HG02763 (cell line): ENCODE results near the gene RGS12.

ENCODE experiments used
- ATAC-seq: cut with Tn5 transposase; IDR thresholded peaks from one replicate; pipeline ENCODE4 v1.9.1; 2021; ENCODE audit warnings: mild to moderate bottlenecking, moderate library complexity; ENCODE audit not compliant: unreplicated experiment

Gene RGS12, protein sequence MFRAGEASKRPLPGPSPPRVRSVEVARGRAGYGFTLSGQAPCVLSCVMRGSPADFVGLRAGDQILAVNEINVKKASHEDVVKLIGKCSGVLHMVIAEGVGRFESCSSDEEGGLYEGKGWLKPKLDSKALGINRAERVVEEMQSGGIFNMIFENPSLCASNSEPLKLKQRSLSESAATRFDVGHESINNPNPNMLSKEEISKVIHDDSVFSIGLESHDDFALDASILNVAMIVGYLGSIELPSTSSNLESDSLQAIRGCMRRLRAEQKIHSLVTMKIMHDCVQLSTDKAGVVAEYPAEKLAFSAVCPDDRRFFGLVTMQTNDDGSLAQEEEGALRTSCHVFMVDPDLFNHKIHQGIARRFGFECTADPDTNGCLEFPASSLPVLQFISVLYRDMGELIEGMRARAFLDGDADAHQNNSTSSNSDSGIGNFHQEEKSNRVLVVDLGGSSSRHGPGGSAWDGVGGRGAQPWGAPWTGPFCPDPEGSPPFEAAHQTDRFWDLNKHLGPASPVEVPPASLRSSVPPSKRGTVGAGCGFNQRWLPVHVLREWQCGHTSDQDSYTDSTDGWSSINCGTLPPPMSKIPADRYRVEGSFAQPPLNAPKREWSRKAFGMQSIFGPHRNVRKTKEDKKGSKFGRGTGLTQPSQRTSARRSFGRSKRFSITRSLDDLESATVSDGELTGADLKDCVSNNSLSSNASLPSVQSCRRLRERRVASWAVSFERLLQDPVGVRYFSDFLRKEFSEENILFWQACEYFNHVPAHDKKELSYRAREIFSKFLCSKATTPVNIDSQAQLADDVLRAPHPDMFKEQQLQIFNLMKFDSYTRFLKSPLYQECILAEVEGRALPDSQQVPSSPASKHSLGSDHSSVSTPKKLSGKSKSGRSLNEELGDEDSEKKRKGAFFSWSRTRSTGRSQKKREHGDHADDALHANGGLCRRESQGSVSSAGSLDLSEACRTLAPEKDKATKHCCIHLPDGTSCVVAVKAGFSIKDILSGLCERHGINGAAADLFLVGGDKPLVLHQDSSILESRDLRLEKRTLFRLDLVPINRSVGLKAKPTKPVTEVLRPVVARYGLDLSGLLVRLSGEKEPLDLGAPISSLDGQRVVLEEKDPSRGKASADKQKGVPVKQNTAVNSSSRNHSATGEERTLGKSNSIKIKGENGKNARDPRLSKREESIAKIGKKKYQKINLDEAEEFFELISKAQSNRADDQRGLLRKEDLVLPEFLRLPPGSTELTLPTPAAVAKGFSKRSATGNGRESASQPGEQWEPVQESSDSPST (N-terminal part only)

DNA sequence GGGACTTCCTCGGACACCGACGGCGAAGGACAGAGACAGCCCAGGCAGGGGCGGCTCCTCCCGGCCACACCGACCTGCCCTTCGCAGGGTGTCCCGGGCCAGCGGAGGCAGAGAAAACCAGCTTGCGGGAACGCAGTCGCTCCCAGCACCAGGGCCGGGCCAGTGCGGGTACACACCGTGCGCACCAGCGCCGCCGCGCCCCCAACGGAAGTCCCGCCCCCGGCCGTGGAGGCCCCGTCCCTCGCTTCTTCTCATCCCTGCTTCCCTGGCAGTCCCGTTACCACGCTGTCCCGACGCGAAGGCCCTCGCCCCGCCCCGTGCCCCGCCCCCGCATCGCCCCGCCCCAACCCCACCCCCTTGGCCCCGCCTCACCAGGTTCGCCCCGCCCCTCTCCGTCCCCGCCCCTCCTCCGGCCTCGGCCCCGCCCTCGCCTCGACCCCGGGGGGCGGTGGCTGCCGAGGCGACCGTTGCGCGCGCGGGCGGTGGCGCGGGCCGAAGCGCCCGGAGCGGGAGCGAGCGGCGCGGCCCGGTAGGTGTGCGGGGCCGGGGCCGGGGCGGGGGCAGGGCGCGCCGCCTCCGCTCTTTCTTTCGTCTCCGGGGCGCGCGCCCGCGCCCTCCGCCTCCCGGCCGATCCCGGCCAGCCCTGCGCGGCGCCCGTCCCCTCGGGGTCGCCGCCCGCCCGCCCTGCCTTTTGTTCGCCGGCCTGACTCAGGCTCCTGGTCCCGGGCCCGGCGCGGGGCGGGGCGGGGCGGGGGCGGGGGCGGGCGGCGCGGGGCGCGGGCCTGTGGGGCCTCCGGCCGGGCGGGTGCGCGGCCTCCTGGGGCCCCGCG, at the start of gene RGS12:
TSS of gene RGS12 (plus strand) at position 451 of the 830 bp plus-strand sequence. CDS start 23,150 bp downstream, outside the sequence.
- ATAC-seq, result peak; percentile 68

DNA sequence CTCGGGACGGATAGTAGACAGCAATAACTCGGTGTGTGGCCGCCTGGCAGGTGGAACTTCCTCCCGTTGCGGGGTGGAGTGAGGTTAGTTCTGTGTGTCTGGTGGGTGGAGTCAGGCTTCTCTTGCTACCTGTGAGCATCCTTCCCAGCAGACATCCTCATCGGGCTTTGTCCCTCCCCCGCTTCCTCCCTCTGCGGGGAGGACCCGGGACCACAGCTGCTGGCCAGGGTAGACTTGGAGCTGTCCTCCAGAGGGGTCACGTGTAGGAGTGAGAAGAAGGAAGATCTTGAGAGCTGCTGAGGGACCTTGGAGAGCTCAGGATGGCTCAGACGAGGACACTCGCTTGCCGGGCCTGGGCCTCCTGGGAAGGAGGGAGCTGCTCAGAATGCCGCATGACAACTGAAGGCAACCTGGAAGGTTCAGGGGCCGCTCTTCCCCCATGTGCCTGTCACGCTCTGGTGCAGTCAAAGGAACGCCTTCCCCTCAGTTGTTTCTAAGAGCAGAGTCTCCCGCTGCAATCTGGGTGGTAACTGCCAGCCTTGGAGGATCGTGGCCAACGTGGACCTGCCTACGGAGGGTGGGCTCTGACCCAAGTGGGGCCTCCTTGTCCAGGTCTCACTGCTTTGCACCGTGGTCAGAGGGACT, 49.6 kb upstream of the RGS12 start:
- ATAC-seq, result no peak

- no peak for ATAC-seq
These were observed 48.8 kb upstream of the RGS12 start for GRCh38 chr4:3244002-3244401.

DNA sequence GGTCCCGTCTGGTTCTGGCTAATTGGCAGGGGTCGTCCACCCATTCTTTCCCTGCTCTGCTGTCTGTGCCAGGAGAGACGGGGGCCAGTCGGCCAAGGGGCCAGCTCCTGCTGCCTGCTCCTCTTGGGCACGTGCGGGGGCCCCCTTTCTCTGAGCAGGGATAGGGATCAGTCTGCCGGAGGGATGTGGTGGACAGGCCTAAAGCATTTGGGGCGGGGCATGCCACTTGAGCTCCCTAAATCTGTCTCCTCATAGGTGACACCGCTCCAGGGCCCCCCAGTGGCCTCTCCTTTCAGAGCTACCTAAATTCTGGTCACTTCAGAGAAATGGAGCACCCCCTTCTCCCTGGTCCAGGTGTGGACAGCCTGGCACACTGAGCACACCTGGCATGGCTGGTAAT, 48.1 kb upstream of the RGS12 start:
- ATAC-seq, result no peak

GRCh38 chr4:3245676-3246075, 47.1 kb upstream of the RGS12 start:
- ATAC-seq, result no peak

- no peak for ATAC-seq
These were observed 46.1 kb upstream of the RGS12 start for GRCh38 chr4:3246458-3247398.

DNA sequence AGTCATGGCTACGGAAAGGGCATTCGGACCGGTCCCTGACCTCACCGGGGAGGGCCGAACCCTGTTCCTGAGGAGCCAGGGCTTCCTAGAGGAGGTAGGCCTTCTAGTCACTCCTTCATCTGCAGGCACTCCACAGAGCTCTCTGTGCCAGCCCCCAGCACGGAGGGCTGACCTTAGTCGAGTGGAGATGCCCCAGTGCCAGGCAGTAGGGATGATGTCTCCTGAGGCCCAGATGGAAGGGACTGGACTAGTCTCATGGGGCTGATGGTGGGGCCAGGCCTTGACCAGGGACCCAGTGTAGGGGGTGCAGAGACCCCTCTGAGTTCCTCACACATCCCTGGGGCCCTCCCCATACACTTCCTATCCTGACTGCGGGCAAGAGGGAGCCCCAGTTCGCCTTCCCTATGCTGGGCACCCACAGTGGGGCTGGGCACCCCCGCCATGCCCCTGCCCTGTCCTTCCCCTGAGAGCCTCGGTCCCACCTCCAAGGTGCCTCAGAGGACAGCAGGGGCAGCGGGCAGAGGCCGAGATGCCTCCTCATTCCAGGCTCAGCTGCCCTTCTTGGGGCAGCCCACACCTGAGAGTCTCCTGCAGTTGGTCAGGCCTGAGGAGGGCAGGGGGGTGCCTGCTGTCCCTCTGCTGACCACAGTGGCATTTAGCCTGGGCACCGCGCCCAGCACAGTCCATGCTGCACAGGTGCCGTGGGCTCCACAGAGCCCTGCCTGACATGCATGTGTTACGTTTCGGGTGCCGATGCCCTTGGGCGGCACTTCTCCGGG, 45.2 kb upstream of the RGS12 start:
- ATAC-seq, result no peak

- ATAC-seq, result no peak
These were observed 44.7 kb upstream of the RGS12 start for GRCh38 chr4:3248178-3248480.

DNA sequence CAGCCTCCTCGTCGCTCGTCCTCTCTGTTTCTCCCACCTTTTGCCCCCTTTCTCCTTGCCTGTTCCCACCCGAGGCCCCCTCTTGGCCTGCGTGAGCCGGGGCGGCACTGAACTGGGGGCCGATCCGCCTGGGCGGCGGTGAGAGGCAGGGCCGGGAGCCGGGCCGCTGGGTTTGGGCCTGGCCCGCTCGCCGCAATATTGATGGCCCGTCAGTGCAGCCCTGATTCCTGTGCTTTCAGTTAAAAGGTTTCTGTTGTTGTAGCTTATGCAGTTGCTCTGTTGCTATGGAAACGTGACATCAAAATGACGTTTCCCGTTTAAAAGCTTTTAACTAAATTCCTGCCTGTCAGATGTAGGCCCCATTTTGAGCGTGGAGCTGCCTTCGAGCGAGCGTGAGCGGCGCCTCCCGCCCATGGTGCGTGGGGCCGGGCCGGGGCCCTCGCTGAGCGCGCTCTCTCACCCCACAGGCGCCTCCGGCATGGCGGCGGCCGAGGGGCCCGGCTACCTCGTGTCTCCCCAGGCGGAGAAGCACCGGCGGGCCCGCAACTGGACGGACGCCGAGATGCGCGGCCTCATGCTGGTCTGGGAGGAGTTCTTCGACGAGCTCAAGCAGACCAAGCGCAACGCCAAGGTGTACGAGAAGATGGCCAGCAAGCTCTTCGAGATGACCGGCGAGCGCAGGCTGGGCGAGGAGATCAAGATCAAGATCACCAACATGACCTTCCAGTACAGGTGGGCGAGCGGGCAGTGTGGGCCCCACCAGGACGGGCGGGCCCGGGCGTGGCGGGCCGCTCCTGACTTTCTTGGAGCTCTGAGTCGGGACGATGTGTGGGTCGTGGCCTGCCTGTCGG, 43.8 kb upstream of the RGS12 start, which contains the start of gene MSANTD1:
TSS of gene MSANTD1 (plus strand) at position 349 of the 851 bp plus-strand sequence. CDS start at position 413, 64 bp downstream.
- ATAC-seq, result no peak

DNA sequence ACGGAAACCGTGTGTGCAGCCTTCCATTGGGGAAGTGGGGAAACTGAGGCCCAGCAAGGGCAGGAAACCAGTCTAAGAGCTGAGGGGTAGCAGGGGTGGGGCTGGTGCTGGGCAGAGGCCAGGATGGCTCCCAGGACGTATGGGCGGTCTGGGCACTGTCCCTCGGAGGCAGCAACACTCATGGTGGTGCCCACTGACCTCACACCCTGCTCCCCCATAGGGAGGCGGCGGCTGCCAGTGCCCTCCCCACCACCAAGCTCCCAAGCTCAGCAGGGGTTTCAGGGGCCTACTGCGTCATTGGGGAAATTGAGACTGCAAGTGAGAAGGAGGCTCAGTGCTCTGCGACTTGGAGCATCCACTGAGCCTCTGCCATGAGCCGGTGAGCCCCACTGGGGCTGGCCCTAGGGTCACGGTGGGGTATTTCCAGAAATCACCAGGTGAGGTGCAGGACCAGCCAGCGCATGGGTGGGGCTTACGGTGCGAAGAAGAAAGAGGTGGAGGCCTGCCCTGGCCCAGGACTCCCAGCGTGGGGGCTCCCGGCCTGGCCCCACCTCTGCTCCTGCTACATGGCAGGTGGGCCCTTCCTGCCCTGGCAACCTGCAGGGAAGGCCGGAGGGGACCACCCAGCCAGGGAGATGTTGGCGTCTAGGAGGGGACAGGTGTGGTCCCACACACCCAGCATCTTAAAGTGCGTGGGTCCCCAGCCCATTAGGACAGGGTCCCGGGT, 42.9 kb upstream of the RGS12 start:
- ATAC-seq, result no peak

- no peak for ATAC-seq
These were observed 42.3 kb upstream of the RGS12 start for GRCh38 chr4:3250438-3250955.

DNA sequence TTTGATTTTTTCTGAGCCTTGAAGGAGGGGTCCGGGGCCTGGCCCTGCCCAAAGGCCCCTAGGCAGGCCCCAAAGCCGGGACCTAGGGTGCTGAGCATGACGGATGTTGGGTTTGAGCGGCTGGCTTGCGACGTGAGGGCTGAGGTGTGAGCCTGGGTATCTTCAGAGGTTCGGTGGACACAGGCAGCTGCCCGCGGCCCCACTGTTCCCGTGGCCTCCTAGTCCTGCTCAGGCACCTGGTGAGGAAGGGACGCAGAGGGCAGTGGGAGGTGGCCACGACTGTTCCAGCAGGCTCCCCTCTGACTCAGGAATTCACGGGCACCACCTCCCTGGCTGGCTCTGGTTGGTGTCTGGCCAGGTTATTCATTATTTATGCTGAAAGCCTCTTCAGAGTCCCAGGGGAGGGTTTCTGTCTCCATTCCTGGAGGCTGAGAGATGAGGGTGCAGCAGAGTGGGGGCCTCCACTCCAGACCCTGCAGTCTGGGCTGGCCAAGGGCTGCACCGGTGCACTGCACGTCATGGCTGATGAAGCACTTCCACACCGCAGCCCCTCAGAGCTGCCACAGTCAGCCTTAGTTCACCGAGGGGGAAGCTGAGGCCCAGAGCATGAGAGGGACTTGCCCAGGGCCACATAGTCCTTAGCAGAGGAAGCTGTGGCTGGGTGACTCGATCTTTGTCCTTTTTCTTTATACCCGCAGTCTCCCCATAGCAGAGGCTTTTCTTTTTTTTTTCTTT, 41.7 kb upstream of the RGS12 start:
- ATAC-seq, result no peak

- no peak for ATAC-seq
These were observed 40.9 kb upstream of the RGS12 start for GRCh38 chr4:3251691-3252479.

DNA sequence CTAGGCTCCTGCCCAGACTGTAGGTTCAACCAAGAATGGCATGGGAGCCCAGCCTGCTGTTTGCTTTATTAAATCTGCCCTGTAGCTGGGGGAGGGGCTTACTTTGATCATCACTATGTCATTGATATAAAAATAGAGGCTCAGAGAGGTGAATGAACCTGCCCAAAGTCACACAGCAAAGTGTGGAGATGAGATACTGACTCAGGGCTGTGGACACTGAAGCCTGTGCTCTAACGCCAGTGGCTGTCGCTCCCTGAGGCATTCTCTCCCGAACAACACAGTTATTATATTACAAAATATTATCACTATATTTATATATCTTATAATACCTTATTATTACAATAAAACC, 40.4 kb upstream of the RGS12 start:
- no peak for ATAC-seq
